Measurements from ENCODE around the gene L3MBTL2. TPM values are rescaled to one million over a fixed set of nuclear protein-coding genes. Genes with fewer than 3 reads are reported as not detected.

The L3MBTL2 gene
- total RNA-seq, 1 experiment from 2014 or later: 33.6 TPM

- Histone ChIP-seq H3K27me3 (ENCODE audit: insufficient read depth, low read length) (no peaks in the 10 kb centered on the region; the same call in 1 of the 2 replicates), H2AK5ac (ENCODE audit: insufficient read length, low read length) (no peak overlapping the region), H3K4me2 (ENCODE audit: insufficient read depth, insufficient read length, low read length) (no peak overlapping the region), H3K79me2 (ENCODE audit: insufficient read depth, low read length) (no peaks in the 10 kb centered on the region), H3K23me2 (ENCODE audit: insufficient read length, low read depth, low read length, poor library complexity, severe bottlenecking) (no peaks in the 10 kb centered on the region), H3K56ac (ENCODE audit: insufficient read length, low read depth, low read length) (no peak overlapping the region), H2BK120ac (ENCODE audit: low read depth, low read length, poor library complexity, severe bottlenecking) (no peak overlapping the region), H3K9me3 (ENCODE audit: control insufficient read depth, low read depth, low read length) (no peaks in the 10 kb centered on the region), H3K14ac (ENCODE audit: insufficient read depth, low read length) (no peak overlapping the region), H3K18ac (ENCODE audit: insufficient read length, low read depth, low read length) (no peak overlapping the region), H2BK15ac (ENCODE audit: low read depth, low read length) (no peak overlapping the region), H4K8ac (replicated peaks; ENCODE audit: insufficient read length, low read depth, low read length) (no peak overlapping the region), H2BK12ac (ENCODE audit: insufficient read length, low read depth, low read length) (no peak overlapping the region), H3K23ac (ENCODE audit: insufficient read length, low read depth, low read length) (no peak overlapping the region), H2AFZ (ENCODE audit: low read length) (no peak overlapping the region), H3T11ph (ENCODE audit: low read length) (no peak overlapping the region), H3K9ac (ENCODE audit: extremely low read depth, insufficient read length, low read length) (no peak overlapping the region), H4K91ac (ENCODE audit: insufficient read length, low read depth, low read length) (no peak overlapping the region), H3K27ac (ENCODE audit: insufficient read length, low read depth, low read length) (no peak overlapping the region), H4K5ac (ENCODE audit: insufficient read length, low read depth, low read length) (no peak overlapping the region), H4K20me1 (ENCODE audit: control insufficient read depth, insufficient read depth, insufficient read length) (no peaks in the 10 kb centered on the region), H2BK20ac (ENCODE audit: low read depth, low read length, poor library complexity, severe bottlenecking) (no peak overlapping the region), H3K79me1 (ENCODE audit: insufficient read depth, low read depth, low read length, poor library complexity, severe bottlenecking) (no peaks in the 10 kb centered on the region), H3K4ac (ENCODE audit: low read depth, low read length) (no peak overlapping the region), H3K4me1 (ENCODE audit: insufficient read depth, low read length) (no peaks in the 10 kb centered on the region), H2BK5ac (ENCODE audit: insufficient read length, low read length) (no peak overlapping the region)
- peaks cover 4 to 6% of the 10 kb centered on the region in 2 experiments for H3K4me1 Mint-ChIP-seq
- TF ChIP-seq CTCF (conservative IDR thresholded peaks at IDR 0.05): no peak
- no peak overlapping the region; a peak in 1 of 7 replicates for H3K27ac Mint-ChIP-seq
- DNase-seq: no peak
- WGBS (ENCODE audit: extremely low coverage, insufficient read length, low lambda C conversion rate): no CpG with 5 or more reads among the region's 7 CpGs
- H3K36me3 Mint-ChIP-seq (ENCODE audit: insufficient read depth in 1 of 3, low read depth in 3 of 3): peaks cover 4 to 40% (median 18%) of the 10 kb centered on the region in 3 experiments; a peak in 6 of 7 replicates
- H3K9me3 Mint-ChIP-seq: no peaks in the 10 kb centered on the region
- H3K4me3 Mint-ChIP-seq: no peak overlapping the region
- H3K27me3 Mint-ChIP-seq (ENCODE audit: low read depth): 0 out of 2 replicates have a peak, but pooled peaks cover 1% of the 10 kb centered on the region
These were observed 26.3 kb downstream of the L3MBTL2 start for GRCh38 chr22:41231369-41231768.
